ENCODE results near the gene ZCCHC13.
"Not testable (repeated sequence)": the region's sequence is repeated elsewhere in the genome, so short reads cannot be mapped to it uniquely, and the experiment has no call there.

The ZCCHC13 gene

DNA sequence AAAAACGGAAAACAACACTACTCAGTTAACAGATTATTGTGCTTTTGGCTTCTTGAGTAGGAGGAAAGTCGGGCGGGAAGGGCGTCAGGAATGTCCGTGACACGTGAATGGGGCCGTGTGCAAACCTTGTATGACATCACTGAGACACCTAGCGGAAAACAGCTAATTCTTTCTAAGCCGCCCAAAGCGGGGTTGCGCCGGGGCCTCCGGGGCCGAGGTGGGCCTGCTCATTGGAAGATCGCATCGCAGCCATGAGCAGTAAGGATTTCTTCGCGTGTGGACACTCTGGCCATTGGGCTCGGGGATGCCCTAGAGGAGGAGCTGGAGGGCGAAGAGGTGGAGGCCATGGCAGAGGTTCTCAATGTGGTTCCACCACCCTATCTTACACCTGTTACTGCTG is at the start of gene ZCCHC13:
Gene ZCCHC13 (plus strand): TSS at position 165 of the 400 bp plus-strand sequence. CDS start 87 bp downstream, at position 252.
- no peak within 1 kb of the TSS for H3K4me3 ChIP-seq (ENCODE audit: low read depth, low read length)
- TF ChIP-seq, protein P1, sequence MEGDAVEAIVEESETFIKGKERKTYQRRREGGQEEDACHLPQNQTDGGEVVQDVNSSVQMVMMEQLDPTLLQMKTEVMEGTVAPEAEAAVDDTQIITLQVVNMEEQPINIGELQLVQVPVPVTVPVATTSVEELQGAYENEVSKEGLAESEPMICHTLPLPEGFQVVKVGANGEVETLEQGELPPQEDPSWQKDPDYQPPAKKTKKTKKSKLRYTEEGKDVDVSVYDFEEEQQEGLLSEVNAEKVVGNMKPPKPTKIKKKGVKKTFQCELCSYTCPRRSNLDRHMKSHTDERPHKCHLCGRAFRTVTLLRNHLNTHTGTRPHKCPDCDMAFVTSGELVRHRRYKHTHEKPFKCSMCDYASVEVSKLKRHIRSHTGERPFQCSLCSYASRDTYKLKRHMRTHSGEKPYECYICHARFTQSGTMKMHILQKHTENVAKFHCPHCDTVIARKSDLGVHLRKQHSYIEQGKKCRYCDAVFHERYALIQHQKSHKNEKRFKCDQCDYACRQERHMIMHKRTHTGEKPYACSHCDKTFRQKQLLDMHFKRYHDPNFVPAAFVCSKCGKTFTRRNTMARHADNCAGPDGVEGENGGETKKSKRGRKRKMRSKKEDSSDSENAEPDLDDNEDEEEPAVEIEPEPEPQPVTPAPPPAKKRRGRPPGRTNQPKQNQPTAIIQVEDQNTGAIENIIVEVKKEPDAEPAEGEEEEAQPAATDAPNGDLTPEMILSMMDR (IDR thresholded peaks at IDR 0.05; ENCODE audit: insufficient read depth, low read depth, low read length, missing control alignments) = no peak
- no peak for DNase-seq (ENCODE audit: low read depth)

DNA sequence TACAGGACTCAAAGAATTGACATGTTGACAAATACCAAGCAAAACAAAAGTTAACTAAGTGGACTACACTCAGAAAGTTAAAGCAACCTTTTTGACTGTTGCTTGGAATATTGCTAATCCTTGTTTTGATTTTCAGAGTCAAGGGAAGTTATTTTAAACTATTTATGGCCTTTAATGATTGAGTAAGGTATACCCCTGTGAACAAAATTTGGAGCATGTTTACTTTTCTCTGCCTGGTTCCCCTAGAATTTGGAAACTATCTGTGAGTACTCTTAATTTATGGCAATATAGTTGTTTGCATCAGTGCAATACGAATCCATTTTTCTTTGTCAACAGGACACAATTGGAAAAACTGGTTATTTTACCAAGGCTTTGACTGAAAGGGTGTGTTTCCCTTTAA is 45.9 kb upstream of the ZCCHC13 start:
- not testable (repeated sequence) for DNase-seq (ENCODE audit: low read depth); H3K4me3 ChIP-seq (ENCODE audit: low read depth, low read length)

DNA sequence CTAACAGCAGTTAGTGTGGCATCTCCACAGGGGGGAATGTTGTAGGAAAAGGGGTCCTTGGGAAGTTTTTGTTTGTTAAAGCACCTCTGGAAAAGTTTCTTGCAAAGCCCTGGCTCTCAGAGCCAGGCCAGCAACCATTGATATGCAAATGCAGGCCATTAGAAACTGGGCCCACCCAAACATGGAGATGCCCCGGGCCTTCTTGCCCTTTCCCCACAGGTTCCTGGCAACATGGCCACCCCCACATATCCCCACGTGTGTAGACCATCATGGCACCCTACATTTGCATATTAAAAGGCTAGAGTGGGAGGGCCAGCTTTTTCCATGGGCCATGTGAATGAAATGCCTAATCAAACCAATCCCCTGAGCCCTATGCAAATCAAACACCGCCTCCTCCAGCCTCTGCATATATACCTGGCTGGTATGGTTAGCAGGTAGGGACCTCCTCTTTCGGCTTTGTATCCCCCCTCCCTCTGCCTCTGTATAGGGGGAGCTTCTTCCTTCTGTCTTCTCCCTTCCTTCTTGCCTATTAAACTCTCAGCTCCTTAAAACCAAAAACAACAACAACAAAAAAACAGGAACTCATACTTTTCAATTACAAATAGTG is 44.0 kb upstream of the ZCCHC13 start:
- TF ChIP-seq, protein P1 (IDR thresholded peaks at IDR 0.05; ENCODE audit: insufficient read depth, low read depth, low read length, missing control alignments) = no peak
- DNase-seq (ENCODE audit: low read depth) = no peak
- no peak overlapping the region for H3K4me3 ChIP-seq (ENCODE audit: low read depth, low read length)

DNA sequence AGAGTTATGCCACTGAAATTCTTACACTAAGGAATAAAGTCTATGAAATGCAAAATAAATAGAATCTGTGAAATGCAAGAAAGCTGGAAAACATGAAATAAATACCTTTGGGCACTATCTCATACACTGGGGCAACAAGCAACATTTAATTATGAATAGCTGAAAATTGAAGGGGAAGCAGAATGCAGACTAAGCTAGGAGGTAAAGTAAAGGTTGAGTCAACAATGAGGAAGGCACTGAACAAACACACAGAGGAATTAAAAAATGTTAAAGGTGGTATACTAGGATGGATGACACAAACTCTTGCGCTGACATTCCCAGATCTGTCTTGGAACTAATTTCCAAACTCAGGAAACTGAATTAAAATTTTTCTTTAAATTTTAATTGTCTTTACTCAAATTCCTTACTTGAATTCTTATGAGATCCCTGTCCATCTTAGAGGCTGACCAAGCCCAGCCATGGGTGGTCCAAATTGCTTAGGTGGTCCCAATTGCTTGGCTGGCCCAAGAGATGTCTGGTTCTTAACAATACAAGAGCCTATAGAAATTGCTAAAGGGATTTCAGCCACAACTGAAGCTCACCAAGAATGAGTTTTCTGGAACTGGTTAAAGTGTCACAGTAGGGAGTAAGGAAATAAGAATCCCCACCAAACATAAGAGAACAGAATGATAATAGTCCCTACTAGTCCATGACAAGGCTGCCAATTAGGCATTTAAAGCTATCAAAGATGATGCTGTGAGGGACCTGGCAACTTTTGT is 41.3 kb upstream of the ZCCHC13 start:
- no peak for DNase-seq (ENCODE audit: low read depth)
- TF ChIP-seq, protein P1 (IDR thresholded peaks at IDR 0.05; ENCODE audit: insufficient read depth, low read depth, low read length, missing control alignments) = no peak
- H3K4me3 ChIP-seq (ENCODE audit: low read depth, low read length) = no peak overlapping the region

DNA sequence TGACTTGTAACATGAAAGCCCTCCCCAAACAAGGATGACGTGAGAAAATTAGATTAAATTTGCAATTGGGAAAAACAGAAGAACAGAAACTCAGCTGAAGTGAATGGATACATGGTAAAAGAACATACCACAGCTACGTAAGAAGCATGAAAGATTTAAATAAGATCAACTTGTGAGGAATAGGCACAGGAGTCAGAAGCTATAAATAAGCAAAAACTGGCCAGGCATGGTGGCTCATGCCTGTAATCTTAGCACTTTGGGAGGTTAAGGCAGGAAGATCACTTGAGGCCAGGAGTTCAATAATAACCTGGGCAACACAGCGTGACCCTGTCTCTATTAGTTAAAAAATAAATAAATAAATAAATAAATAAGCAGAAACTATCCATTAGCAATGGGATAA is 33.6 kb upstream of the ZCCHC13 start:
- no peak for DNase-seq (ENCODE audit: low read depth)
- TF ChIP-seq, protein P1 (IDR thresholded peaks at IDR 0.05; ENCODE audit: insufficient read depth, low read depth, low read length, missing control alignments) = no peak
- no peak overlapping the region for H3K4me3 ChIP-seq (ENCODE audit: low read depth, low read length)

DNA sequence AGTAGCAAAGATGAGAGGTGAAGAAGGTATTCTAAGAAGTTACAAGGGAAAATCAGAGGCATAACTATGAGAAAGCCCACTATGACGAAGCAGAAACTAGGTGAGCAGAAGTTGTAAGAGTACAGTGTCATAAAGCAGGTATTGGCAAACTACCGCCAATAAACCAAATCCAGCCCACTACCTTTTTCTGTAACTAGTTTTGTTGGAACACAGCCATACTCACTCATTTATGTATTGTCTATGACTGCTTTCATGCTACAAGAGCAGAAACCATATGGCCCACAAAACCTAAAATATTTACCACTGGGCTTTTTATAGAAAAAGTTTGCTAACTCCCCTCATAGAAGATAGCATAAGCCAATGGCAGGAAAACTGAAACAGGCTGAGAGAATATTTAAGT is 31.8 kb upstream of the ZCCHC13 start:
- peak; percentile 54 for DNase-seq (ENCODE audit: low read depth)
- TF ChIP-seq, protein P1 (IDR thresholded peaks at IDR 0.05; ENCODE audit: insufficient read depth, low read depth, low read length, missing control alignments) = no peak
- H3K4me3 ChIP-seq (ENCODE audit: low read depth, low read length) = no peak overlapping the region

DNA sequence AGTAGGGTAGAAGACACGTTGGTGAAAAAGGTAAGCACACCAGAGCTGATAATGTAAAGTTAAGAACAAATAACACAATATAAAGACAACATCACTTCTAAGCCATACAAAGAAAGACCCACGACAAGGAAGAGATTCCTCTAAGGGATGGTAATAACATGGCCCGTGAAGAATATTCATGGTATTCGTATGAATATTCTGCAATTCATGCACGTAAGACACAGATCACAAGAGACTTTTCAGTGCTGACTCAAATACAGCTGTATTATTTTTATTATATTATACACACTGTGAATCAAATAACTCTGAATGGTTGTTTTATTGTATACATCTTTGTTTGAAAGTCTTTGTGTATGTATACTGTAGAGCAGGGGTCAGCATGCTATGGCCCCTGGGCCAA is 29.5 kb upstream of the ZCCHC13 start:
- DNase-seq (ENCODE audit: low read depth) = no peak
- H3K4me3 ChIP-seq (ENCODE audit: low read depth, low read length) = no peak overlapping the region
- TF ChIP-seq, protein P1 (IDR thresholded peaks at IDR 0.05; ENCODE audit: insufficient read depth, low read depth, low read length, missing control alignments) = no peak

Data from GM12865 (cell line).